H1 (cell line): ENCODE results near the gene PTPN7. TPM values are rescaled to one million over a fixed set of nuclear protein-coding genes. Genes with fewer than 3 reads are reported as not detected.

Source experiments
- CTCF ChIA-PET: fragments of 300-600 bp; sonication (Branson Sonifier 250); formaldehyde crosslinking; loops from one replicate; lab custom pipeline; 2021; ENCODE audit not compliant: partially characterized antibody; lab: Charles Lee
- POLR2A ChIA-PET: fragments of 300-600 bp; sonication (Branson Sonifier 250); formaldehyde crosslinking; loops from one replicate; lab custom pipeline; 2021; ENCODE audit warnings: inconsistent platforms; ENCODE audit not compliant: partially characterized antibody; lab: Charles Lee
- DNase-seq, 2 experiments: peaks; one replicate each; pipeline versions ENCODE4 v3.0.0 to v3.0.0-alpha.2; 2010 to 2022; ENCODE audit warnings: low spot score in 2 of 2, low read depth in 1 of 2, mixed read lengths in 1 of 2
- FAIRE-seq: peaks from 2 replicates; lab custom pipeline; 2011; peaks lifted over from hg19 to GRCh38; lab: Jason Lieb, UNC
- H2AFZ ChIP-seq: 2 replicates; pipeline ENCODE4 v1.8.1; 2012; ENCODE audit warnings: low read length, inconsistent platforms
- H2AK5ac ChIP-seq: 2 replicates; pipeline ENCODE4 v1.6.1; 2013; ENCODE audit warnings: low read depth, low read length
- H2BK120ac ChIP-seq: replicated peaks from 2 replicates; pipeline ENCODE3; 2013; ENCODE audit warnings: low read depth, low read length, inconsistent platforms
- H2BK12ac ChIP-seq: 2 replicates; pipeline ENCODE4 v1.6.1; 2013; ENCODE audit warnings: low read depth, low read length
- H2BK15ac ChIP-seq: 2 replicates; pipeline ENCODE4 v1.6.1; 2013; ENCODE audit warnings: low read length
- H2BK20ac ChIP-seq: 2 replicates; pipeline ENCODE4 v1.6.1; 2013; ENCODE audit warnings: low read length
- H2BK5ac ChIP-seq: 2 replicates; pipeline ENCODE4 v1.6.1; 2013; ENCODE audit warnings: low read depth, low read length
- H3K14ac ChIP-seq: 2 replicates; pipeline ENCODE4 v1.6.1; 2013; ENCODE audit warnings: inconsistent platforms; ENCODE audit not compliant: insufficient read length
- H3K18ac ChIP-seq: 2 replicates; pipeline ENCODE4 v1.6.1; 2013; ENCODE audit warnings: low read length; ENCODE audit errors: extremely low read depth
- H3K23ac ChIP-seq: 2 replicates; pipeline ENCODE4 v1.6.1; 2013; ENCODE audit warnings: inconsistent platforms; ENCODE audit not compliant: insufficient read length
- H3K23me2 ChIP-seq: 2 replicates; pipeline ENCODE4 v1.6.1; 2013; ENCODE audit warnings: low read depth, low read length
- H3K27ac ChIP-seq: 2 replicates; pipeline ENCODE4 v1.6.1; 2011; ENCODE audit warnings: low read depth, low read length, inconsistent platforms
- H3K27me3 ChIP-seq, 4 experiments: replicated peaks in 1 of 4; 1 replicate in 1 of 4; 2 replicates in 3 of 4; pipeline versions ENCODE4 v1.6.1 to v1.8.1; 2011 to 2013; ENCODE audit warnings: low read length in 3 of 4, mild to moderate bottlenecking in 3 of 4, inconsistent platforms in 2 of 4, mixed read lengths in 2 of 4, moderate library complexity in 1 of 4; ENCODE audit not compliant: control insufficient read depth in 3 of 4, insufficient read depth in 3 of 4; ENCODE audit errors: extremely low read depth in 1 of 4
- H3K36me3 ChIP-seq, 4 experiments: 2 replicates each; pipeline versions ENCODE4 v1.6.1 to v1.8.1; 2011 to 2013; ENCODE audit warnings: mild to moderate bottlenecking in 4 of 4, low read length in 3 of 4, moderate library complexity in 2 of 4, control low read depth in 1 of 4, inconsistent platforms in 1 of 4; ENCODE audit not compliant: insufficient read depth in 4 of 4, control insufficient read depth in 2 of 4
- H3K4ac ChIP-seq: replicated peaks from 2 replicates; pipeline ENCODE3; 2013; ENCODE audit warnings: low read length, low read depth, mixed read lengths, inconsistent platforms; ENCODE audit not compliant: insufficient read length
- H3K4me1 ChIP-seq, 4 experiments: replicated peaks in 1 of 4; 1 replicate in 1 of 4; 2 replicates in 3 of 4; pipeline versions ENCODE4 v1.6.1 to v1.8.1; 2011 to 2013; ENCODE audit warnings: low read length in 3 of 4, inconsistent platforms in 2 of 4, mixed read lengths in 1 of 4; ENCODE audit not compliant: insufficient read depth in 4 of 4, control insufficient read depth in 3 of 4
- H3K4me2 ChIP-seq, 2 experiments: 2 replicates each; pipeline versions ENCODE4 v1.6.1 to v1.8.1; 2011 to 2013; ENCODE audit warnings: low read depth in 2 of 2, low read length in 2 of 2, control low read depth in 1 of 2, inconsistent platforms in 1 of 2, mild to moderate bottlenecking in 1 of 2; ENCODE audit not compliant: insufficient read depth in 1 of 2
- H3K4me3 ChIP-seq, 4 experiments: fragments of 200-600, 300-600 bp in 1 of 4; sonication (generic), shearing (Covaris generic), sonication (Bioruptor Twin) in 1 of 4; 2 replicates each; pipeline versions ENCODE4 v1.5.1 to v1.8.1; 2011 to 2016; ENCODE audit warnings: low read length in 4 of 4, low read depth in 3 of 4, control low read depth in 2 of 4, inconsistent platforms in 2 of 4, mild to moderate bottlenecking in 2 of 4, mixed read lengths in 1 of 4, moderate library complexity in 1 of 4; ENCODE audit not compliant: insufficient read depth in 2 of 4; ENCODE audit errors: extremely low read depth in 1 of 4
- H3K56ac ChIP-seq: replicated peaks from 2 replicates; pipeline ENCODE3; 2013; ENCODE audit warnings: low read depth, mild to moderate bottlenecking, mixed read lengths, low read length, inconsistent platforms; ENCODE audit not compliant: insufficient read length
- H3K79me1 ChIP-seq: 2 replicates; pipeline ENCODE4 v1.6.1; 2013; ENCODE audit warnings: low read depth, low read length, control low read depth
- H3K79me2 ChIP-seq, 2 experiments: 2 replicates each; pipeline versions ENCODE4 v1.6.1 to v1.8.1; 2012 to 2013; ENCODE audit warnings: low read length in 2 of 2, mild to moderate bottlenecking in 2 of 2, inconsistent platforms in 1 of 2; ENCODE audit not compliant: insufficient read depth in 2 of 2, control insufficient read depth in 1 of 2
- H3K9ac ChIP-seq, 4 experiments: replicated peaks in 1 of 4; 1 replicate in 1 of 4; 2 replicates in 3 of 4; pipeline versions ENCODE4 v1.6.1 to v1.8.1; 2011 to 2013; ENCODE audit warnings: low read depth in 3 of 4, low read length in 3 of 4, control low read depth in 2 of 4, mild to moderate bottlenecking in 2 of 4, moderate library complexity in 2 of 4, inconsistent platforms in 1 of 4; ENCODE audit errors: extremely low read depth in 1 of 4
- H3K9me3 ChIP-seq, 2 experiments: 2 replicates each; pipeline versions ENCODE4 v1.6.1 to v1.8.1; 2012 to 2013; ENCODE audit warnings: mild to moderate bottlenecking in 2 of 2, moderate library complexity in 2 of 2, control low read depth in 1 of 2, inconsistent platforms in 1 of 2, low read depth in 1 of 2, low read length in 1 of 2, mixed read lengths in 1 of 2; ENCODE audit not compliant: insufficient read depth in 2 of 2
- H4K20me1 ChIP-seq, 2 experiments: replicated peaks in 1 of 2; 2 replicates each; pipeline versions ENCODE3 to v1.8.1; 2011 to 2013; ENCODE audit warnings: inconsistent platforms in 2 of 2, low read length in 2 of 2, mild to moderate bottlenecking in 1 of 2; ENCODE audit not compliant: insufficient read depth in 2 of 2, control insufficient read depth in 1 of 2
- H4K5ac ChIP-seq: 2 replicates; pipeline ENCODE4 v1.6.1; 2013; ENCODE audit warnings: low read length, low read depth, mixed read lengths, inconsistent platforms; ENCODE audit not compliant: insufficient read length
- H4K8ac ChIP-seq: 2 replicates; pipeline ENCODE4 v1.8.0; 2013; ENCODE audit warnings: mild to moderate bottlenecking, moderate library complexity, low read length, inconsistent platforms; ENCODE audit not compliant: insufficient read depth; ENCODE audit errors: extremely low read depth
- H4K91ac ChIP-seq: replicated peaks from 2 replicates; pipeline ENCODE3; 2013; ENCODE audit warnings: low read length, mixed read lengths, inconsistent platforms; ENCODE audit not compliant: insufficient read length
- ASH2L ChIP-seq: fragments of 200-600, 300-600 bp; sonication (generic); IDR thresholded peaks from one replicate; pipeline ENCODE4 v1.7.1; 2017; ENCODE audit warnings: low read length
- BACH1 ChIP-seq: IDR thresholded peaks from 2 replicates; pipeline ENCODE4 v1.6.1; 2012; ENCODE audit warnings: low read length, improper control_type of control experiment
- CBX5 ChIP-seq: fragments of 300-800, 300-1000 bp; sonication (generic); IDR thresholded peaks from 2 replicates; pipeline ENCODE4 v1.7.1; 2016; ENCODE audit warnings: antibody characterized with exemption, low read length, low read depth
- CTBP2 ChIP-seq: IDR thresholded peaks from 2 replicates; pipeline ENCODE4 v1.7.0; 2011; ENCODE audit warnings: borderline replicate concordance, mild to moderate bottlenecking, moderate library complexity, mixed read lengths, low read length; ENCODE audit not compliant: insufficient read depth, insufficient read length
- EP300 ChIP-seq, 2 experiments: IDR thresholded peaks; 1 replicate in 1 of 2; 2 replicates in 1 of 2; pipeline ENCODE4 v1.6.1; 2011 to 2012; ENCODE audit warnings: low read depth in 2 of 2, low read length in 2 of 2, mild to moderate bottlenecking in 2 of 2, borderline replicate concordance in 1 of 2, inconsistent platforms in 1 of 2, moderate library complexity in 1 of 2
- EZH2 ChIP-seq: fragments of 200-600 bp; sonication (generic); IDR thresholded peaks from 2 replicates; pipeline ENCODE4 v1.7.1; 2012; ENCODE audit warnings: low read depth, mild to moderate bottlenecking, moderate library complexity, low read length, inconsistent platforms; ENCODE audit not compliant: severe bottlenecking
- GTF2F1 ChIP-seq: IDR thresholded peaks from 2 replicates; pipeline ENCODE4 v1.6.1; 2012; ENCODE audit warnings: low read depth, low read length, improper control_type of control experiment, borderline replicate concordance
- JUN ChIP-seq: IDR thresholded peaks from 2 replicates; pipeline ENCODE4 v1.6.1; 2011; ENCODE audit warnings: low read depth, mild to moderate bottlenecking, improper control_type of control experiment, low read length
- NRF1 ChIP-seq: IDR thresholded peaks from 2 replicates; pipeline ENCODE4 v1.6.1; 2011; ENCODE audit warnings: mild to moderate bottlenecking, low read depth, low read length, improper control_type of control experiment
- SP1 ChIP-seq: IDR thresholded peaks from 2 replicates; pipeline ENCODE4 v1.6.1; 2011; ENCODE audit warnings: low read depth, low read length
- SP2 ChIP-seq: IDR thresholded peaks from 2 replicates; pipeline ENCODE4 v1.6.1; 2012; ENCODE audit warnings: mild to moderate bottlenecking, low read length, inconsistent platforms
- SUZ12 ChIP-seq: fragments of 200-600 bp; sonication (generic); IDR thresholded peaks from 2 replicates; pipeline ENCODE4 v1.6.1; 2012; ENCODE audit warnings: mild to moderate bottlenecking, inconsistent platforms, low read length, moderate library complexity, mixed read lengths
- TAF7 ChIP-seq: optimal IDR thresholded peaks from 2 replicates; pipeline ENCODE3; 2011; ENCODE audit warnings: low read depth, mild to moderate bottlenecking, inconsistent platforms, low read length, moderate library complexity, borderline replicate concordance
- WGBS, 2 experiments: shearing (Covaris generic) in 1 of 2; methylation state at CpG; one replicate each; pipeline versions ENCODE4 v1.1.6 to v1.1.7; 2013 to 2015; ENCODE audit warnings: low lambda C conversion rate in 2 of 2, mixed read lengths in 2 of 2, inconsistent platforms in 1 of 2, low coverage in 1 of 2, missing lambda C conversion rate in 1 of 2; ENCODE audit not compliant: insufficient replicate concordance in 2 of 2, insufficient coverage in 1 of 2, insufficient read length in 1 of 2; ENCODE audit errors: extremely low coverage in 1 of 2, missing lambda C conversion rate in 1 of 2; 5-methylcytosine and 5-hydroxymethylcytosine counted together
- polyA plus RNA-seq, 7 experiments: library from polyadenylated mRNA; depleted of rRNA in 3 of 7; stranded (reverse) in 5 of 7; unstranded in 2 of 7; fragments of >200 nt in 5 of 7; fragments of 200-250 nt in 2 of 7; gene quantifications; 1 replicate in 5 of 7; 2 replicates in 1 of 7; 4 replicates in 1 of 7; pipeline versions ENCODE4 v1.2.1 to v1.2.3, GENCODE V29; 2011 to 2013; ENCODE audit warnings: missing spikeins in 2 of 7, mixed read lengths in 2 of 7
- total RNA-seq: library from RNA; stranded (reverse); fragmentation: NEBNext Ultra II Directional; extraction: Animal tissue kit (Norgen Biotek cat#: 25700); gene quantifications from 2 replicates; pipeline ENCODE4 v1.2.1, GENCODE V29; 2021

PTPN7 gene
- total and polyA plus RNA-seq, 2 of the 8 experiments (the other 6 are each of a cell fraction or from before 2014, with no cell fraction given) = 0.20 TPM; not detected in 1

DNA sequence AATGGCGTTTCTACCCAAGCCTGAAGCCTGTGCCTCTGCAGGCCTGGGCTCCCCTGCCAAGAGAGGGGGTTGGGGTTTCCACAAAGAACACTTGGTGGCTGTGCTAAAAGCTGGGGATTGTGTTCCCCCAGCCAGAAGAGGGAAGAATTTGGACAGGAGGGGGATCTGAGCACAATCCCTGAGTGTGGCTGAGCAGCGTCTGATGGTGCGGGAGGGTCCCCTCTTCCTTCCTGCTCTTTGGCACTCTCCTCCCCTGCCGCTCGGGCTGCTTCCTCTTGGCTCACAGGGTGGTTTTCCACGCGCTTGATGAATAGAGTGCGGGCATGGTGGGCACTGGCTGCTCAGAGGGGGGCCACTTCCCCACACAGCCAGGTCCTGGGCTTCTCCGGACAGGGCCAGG is 34.0 kb downstream of the PTPN7 start:
- H3K23me2 ChIP-seq = no peaks in the 10 kb centered on the region
- no peak overlapping the region for H3K4ac ChIP-seq
- H2BK15ac ChIP-seq = peak overlapping the region; percentile 29; the same call in 1 of the 2 replicates
- no peak overlapping the region; the same call in 1 of the 2 replicates for H3K18ac ChIP-seq
- H3K9me3 ChIP-seq = no peaks in the 10 kb centered on the region
- H2BK20ac ChIP-seq = no peak overlapping the region
- H3K27me3 ChIP-seq = no peaks in the 10 kb centered on the region
- no peaks in the 10 kb centered on the region for H3K79me1 ChIP-seq
- no peak overlapping the region for H3K56ac ChIP-seq
- H2AK5ac ChIP-seq = no peak overlapping the region
- FAIRE-seq = no peak
- no peak overlapping the region for H3K4me2 ChIP-seq
- H4K8ac ChIP-seq = no peak overlapping the region
- TF ChIP-seq JUN = no peak
- no peak for TF ChIP-seq SP1
- no peak for TF ChIP-seq CBX5
- TF ChIP-seq SP2 = no peak
- no peak for TF ChIP-seq TAF7
- no peak for TF ChIP-seq ASH2L
- no peak for TF ChIP-seq EZH2
- no peak for TF ChIP-seq GTF2F1
- no peak for TF ChIP-seq SUZ12
- TF ChIP-seq EP300 (IDR thresholded peaks at IDR 0.05; ENCODE audit: borderline replicate concordance in 1 of 2, low read depth in 2 of 2, low read length in 2 of 2) = no peak
- no peak for TF ChIP-seq BACH1
- TF ChIP-seq NRF1 = no peak
- no peak for TF ChIP-seq CTBP2
- no peak overlapping the region for H2BK120ac ChIP-seq
- no peak overlapping the region for H3K23ac ChIP-seq
- WGBS, 2 experiments = 63% methylated on average over 7 of the region's 9 CpGs; no CpG with 5 or more reads in 1 of the 2 experiments
- peaks cover 0 to 7% (median 4%) of the 10 kb centered on the region in 4 experiments; a peak in 6 of 7 replicates for H3K4me1 ChIP-seq
- H2AFZ ChIP-seq = no peak overlapping the region
- peak overlapping the region; percentile 48 for H4K91ac ChIP-seq
- no peak overlapping the region for H2BK5ac ChIP-seq
- H3K9ac ChIP-seq = no peak overlapping the region
- H3K4me3 ChIP-seq = no peak overlapping the region
- POLR2A ChIA-PET = interaction anchor here (0.8 kb wide), 1 partner anchor 166 kb away, joined by 3 read pairs; no protein-coding TSS in a partner anchor
- no peak overlapping the region for H3K27ac ChIP-seq
- DNase-seq = no peak
- H3K79me2 ChIP-seq = no peaks in the 10 kb centered on the region
- no peaks in the 10 kb centered on the region for H3K36me3 ChIP-seq
- H4K20me1 ChIP-seq = no peaks in the 10 kb centered on the region
- H2BK12ac ChIP-seq = no peak overlapping the region
- no peak overlapping the region for H3K14ac ChIP-seq
- CTCF ChIA-PET = interaction anchor here (0.6 to 29.2 kb wide), 5 partner anchors 7 to 122 kb away, joined by 3 to 1014 read pairs (median 3); partner anchors contain the start of gene ELF3
- H4K5ac ChIP-seq = peak overlapping the region; percentile 12
